ENCODE results near the gene MOB3A.
A peak's percentile ranks its signal among the peaks of the same experiment; 100 is the strongest.
"Not testable (repeated sequence)": the region's sequence is repeated elsewhere in the genome, so short reads cannot be mapped to it uniquely, and the experiment has no call there.

Gene MOB3A

GRCh38 chr19:2129892-2130770 lies 34.0 kb upstream of the MOB3A start:
- TF ChIP-seq CTCF (conservative IDR thresholded peaks at IDR 0.05; ENCODE audit: low read depth, low read length) = no peak
- DNase-seq (ENCODE audit: low read depth) = no peak
- no peak overlapping the region for H3K4me3 ChIP-seq (ENCODE audit: low read depth, low read length)

GRCh38 chr19:2129486-2129885 lies 33.4 kb upstream of the MOB3A start:
- H3K4me3 ChIP-seq (ENCODE audit: low read depth, low read length) = no peak overlapping the region
- TF ChIP-seq CTCF (conservative IDR thresholded peaks at IDR 0.05; ENCODE audit: low read depth, low read length) = no peak
- no peak for DNase-seq (ENCODE audit: low read depth)

GRCh38 chr19:2129022-2129421 lies 32.9 kb upstream of the MOB3A start:
- TF ChIP-seq CTCF (conservative IDR thresholded peaks at IDR 0.05; ENCODE audit: low read depth, low read length) = no peak

GRCh38 chr19:2128252-2128651 lies 32.1 kb upstream of the MOB3A start:
- DNase-seq (ENCODE audit: low read depth) = peak; percentile 49
- H3K4me3 ChIP-seq (ENCODE audit: low read depth, low read length) = not testable (repeated sequence)

More at GRCh38 chr19:2129022-2129421, 32.9 kb upstream of the MOB3A start:
- no peak overlapping the region for H3K4me3 ChIP-seq (ENCODE audit: low read depth, low read length)
- no peak for DNase-seq (ENCODE audit: low read depth)

GRCh38 chr19:2127758-2128157 lies 31.6 kb upstream of the MOB3A start:
- TF ChIP-seq CTCF (conservative IDR thresholded peaks at IDR 0.05; ENCODE audit: low read depth, low read length) = no peak
- no peak for DNase-seq (ENCODE audit: low read depth)
- H3K4me3 ChIP-seq (ENCODE audit: low read depth, low read length) = no peak overlapping the region

GRCh38 chr19:2126879-2127518 lies 30.9 kb upstream of the MOB3A start:
- no peak for TF ChIP-seq CTCF (conservative IDR thresholded peaks at IDR 0.05; ENCODE audit: low read depth, low read length)
- DNase-seq (ENCODE audit: low read depth) = no peak
- H3K4me3 ChIP-seq (ENCODE audit: low read depth, low read length) = no peak overlapping the region

- H3K4me3 ChIP-seq (ENCODE audit: low read depth, low read length) = no peak overlapping the region
- DNase-seq (ENCODE audit: low read depth) = peak; percentile 15
- TF ChIP-seq CTCF (conservative IDR thresholded peaks at IDR 0.05; ENCODE audit: low read depth, low read length) = no peak
Observed at GRCh38 chr19:2123682-2124387, 27.7 kb upstream of the MOB3A start.
